ENCODE results near the gene ISG20.

ISG20 gene

DNA sequence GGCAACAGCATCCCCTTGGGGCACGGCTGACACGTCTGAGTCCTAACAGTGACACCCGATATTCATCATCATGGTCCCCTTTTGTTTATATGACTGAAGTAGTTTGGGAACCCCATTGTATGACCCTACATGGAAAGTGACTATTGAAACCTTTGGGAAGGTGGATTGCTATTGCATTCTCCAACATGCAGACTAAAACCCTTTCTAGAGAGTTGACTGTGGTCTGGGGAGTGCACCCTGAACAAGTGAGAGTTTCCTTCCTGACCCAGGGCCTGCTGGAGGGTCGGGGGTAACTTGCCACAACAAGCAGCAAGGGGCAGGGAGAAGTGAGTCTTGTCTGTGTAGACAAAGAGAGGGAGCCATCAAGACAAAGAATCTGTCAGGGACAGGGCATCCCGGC, 54.4 kb downstream of the ISG20 start:
- no peak for DNase-seq (ENCODE audit: low read depth)

DNA sequence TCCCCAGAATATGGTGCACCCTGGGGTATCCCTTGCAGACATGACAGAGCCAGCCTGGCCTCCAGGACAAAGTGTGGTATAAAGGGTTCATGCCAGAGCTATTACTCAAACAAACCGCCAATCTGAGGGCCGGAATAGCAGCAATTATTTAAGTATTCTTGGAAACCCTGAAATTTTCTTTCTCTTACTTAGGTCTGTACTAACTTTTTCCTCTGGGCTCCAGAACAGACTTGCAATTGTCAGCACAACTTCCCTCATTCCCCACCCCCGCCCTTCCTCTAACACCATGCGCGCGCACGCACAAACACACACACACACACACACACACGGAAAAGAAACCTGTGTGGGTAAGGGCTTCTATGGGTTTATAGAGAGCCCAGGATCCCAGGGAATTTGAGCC, 56.3 kb downstream of the ISG20 start:
- DNase-seq (ENCODE audit: low read depth) = no peak

- no peak for DNase-seq (ENCODE audit: low read depth)
Measured at GRCh38 chr15:88695691-88696251, 57.0 kb downstream of the ISG20 start.

GRCh38 chr15:88696254-88696653, 57.4 kb downstream of the ISG20 start:
- no peak for DNase-seq (ENCODE audit: low read depth)

- DNase-seq (ENCODE audit: low read depth) = no peak
Measured at GRCh38 chr15:88697276-88697675, 58.5 kb downstream of the ISG20 start.

GRCh38 chr15:88699861-88700260, 61.0 kb downstream of the ISG20 start:
- DNase-seq (ENCODE audit: low read depth) = no peak

DNA sequence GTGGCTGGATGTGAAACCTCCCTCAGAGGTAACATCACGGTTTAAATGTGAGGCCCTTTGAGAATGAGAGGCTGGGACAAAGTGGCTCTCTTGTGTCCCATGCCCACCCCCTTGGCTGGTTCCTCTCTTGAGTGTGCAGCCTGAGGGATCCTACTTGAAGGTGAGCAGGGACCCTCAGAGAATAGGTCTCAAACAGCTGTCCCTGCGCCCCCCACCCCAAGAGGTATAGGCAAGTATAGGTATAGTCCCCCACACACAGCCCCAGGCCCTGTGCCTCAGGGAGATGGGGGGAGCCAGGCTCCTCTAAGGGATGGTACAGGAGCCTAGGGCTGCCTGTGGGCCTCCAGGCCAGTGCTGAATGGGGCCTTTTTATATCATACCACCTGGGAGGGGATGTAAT, 61.9 kb downstream of the ISG20 start:
- DNase-seq (ENCODE audit: low read depth) = no peak

DNA sequence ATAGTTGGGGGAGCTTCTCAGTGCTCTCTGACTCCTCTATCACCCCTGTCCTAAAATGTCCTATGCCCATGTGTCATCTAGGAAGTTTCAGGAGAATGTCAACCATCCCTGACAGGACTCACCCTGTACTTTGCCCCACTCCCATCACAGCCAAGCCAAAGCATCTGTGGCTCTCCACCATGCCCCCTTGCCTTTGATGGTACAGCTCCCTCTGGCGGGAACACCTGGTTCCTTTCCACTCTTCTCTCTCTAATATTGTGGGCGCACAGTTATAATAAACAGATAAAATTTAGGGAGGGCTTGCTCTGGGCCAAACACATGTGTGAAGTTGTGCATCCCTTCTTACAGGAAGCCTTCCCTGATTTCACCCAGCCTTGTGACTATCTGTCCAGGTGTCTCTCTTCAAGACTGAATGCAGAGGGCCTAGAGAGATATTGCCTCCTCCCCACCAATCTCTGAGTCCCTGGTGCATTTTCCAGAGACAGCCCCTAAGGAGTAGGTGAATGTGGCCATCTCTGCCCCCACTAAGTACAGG, 62.8 kb downstream of the ISG20 start:
- DNase-seq (ENCODE audit: low read depth) = no peak

DNA sequence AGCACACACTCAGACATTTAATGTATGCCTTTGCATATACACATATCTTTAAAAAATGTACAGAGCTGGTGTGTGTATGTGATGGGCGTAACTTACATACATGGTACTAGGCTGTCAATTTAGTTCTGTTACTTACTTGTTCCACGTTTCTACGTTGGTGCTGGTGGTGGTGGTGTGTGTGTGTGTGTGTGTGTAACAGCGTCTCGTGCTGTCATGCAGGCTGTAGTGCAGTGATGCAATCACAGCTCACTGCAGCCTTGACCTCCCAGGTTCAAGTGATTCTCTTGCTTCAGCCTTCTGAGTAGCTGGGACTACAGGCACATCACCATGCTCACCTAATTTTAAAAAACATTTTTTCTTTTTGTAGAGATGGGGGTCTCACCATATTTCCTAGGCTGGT, 64.2 kb downstream of the ISG20 start:
- no peak for DNase-seq (ENCODE audit: low read depth)

GRCh38 chr15:88703533-88703932, 64.7 kb downstream of the ISG20 start:
- no peak for DNase-seq (ENCODE audit: low read depth)

DNA sequence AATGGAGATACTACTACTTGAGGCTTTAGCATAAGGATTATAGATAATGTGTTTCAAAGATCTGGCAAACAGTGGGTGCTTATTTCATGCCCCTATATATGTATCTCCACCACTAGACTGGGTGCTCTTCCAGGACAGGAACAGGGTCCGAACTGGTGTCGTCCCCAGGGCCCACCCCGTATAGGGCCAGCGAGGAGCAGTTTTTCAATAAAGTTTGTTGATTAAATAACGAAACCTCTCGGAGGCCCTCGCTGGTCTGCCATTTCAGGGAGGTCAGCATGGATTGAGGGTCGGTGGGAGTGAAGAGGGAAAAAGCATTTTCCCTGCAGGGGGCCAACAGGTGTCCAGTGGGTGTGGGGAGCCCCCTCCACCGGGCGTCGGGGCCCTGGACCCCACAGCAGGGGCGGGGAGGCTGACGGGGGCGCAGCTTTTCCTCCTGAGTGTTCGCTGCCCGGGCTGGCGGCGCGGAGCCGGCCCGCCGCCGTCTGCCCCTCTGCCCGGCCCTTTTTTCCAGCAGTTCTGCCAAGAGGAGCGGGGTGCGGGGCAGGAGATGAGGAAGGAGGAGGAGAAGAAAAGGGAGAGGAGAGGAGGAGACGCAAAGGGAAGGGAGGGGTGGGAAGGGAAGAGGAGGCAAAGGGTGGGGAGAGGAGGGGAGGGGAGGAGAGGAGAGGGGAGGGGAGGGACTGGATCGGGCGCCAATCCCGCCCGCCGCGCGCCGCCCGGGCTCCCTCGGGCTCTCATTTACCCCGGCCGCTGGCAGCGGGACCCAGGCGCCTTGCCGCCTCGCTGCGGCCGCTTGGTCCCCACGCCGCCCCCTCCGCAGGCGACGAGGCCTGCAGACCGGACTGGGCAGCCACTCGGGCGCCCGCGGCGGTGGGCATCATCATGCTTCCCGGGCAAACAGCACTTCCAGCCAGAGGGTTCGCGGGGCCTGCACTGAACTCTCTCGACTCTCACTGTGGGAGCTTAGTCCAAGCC, 66.3 kb downstream of the ISG20 start:
- no peak for DNase-seq (ENCODE audit: low read depth)

DNA sequence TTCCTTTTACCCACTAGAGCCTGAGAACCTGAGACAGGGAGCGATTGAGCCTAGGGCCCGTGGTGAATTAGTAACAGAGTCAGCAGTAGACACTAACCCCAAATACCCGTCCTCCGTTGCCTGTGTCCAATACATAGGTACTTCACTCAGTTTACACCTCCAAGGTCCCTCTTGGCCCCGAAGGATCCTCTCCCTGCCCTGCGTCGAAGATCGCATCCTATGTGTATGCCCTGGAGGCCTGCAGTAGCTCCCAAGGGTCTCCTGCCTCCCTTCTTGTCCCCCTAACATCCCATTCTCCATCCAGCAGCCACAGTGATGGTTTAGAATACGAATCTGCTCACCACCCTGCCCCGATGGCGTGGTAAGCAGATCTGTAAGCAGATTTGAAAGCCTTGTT, 67.0 kb downstream of the ISG20 start:
- DNase-seq (ENCODE audit: low read depth) = no peak

All from stimulated activated CD8-positive, alpha-beta memory T cell treated with anti-CD3 and anti-CD28 coated beads, Interleukin-4, amount 100 ng/mL, for 24 hours (primary cell).